ENCODE results near the gene AKAP6. TPM values are rescaled to one million over a fixed set of nuclear protein-coding genes. Genes with fewer than 3 reads are reported as not detected.

The AKAP6 gene
- total RNA-seq, 1 experiment from 2014 or later, result 1.1 TPM

DNA sequence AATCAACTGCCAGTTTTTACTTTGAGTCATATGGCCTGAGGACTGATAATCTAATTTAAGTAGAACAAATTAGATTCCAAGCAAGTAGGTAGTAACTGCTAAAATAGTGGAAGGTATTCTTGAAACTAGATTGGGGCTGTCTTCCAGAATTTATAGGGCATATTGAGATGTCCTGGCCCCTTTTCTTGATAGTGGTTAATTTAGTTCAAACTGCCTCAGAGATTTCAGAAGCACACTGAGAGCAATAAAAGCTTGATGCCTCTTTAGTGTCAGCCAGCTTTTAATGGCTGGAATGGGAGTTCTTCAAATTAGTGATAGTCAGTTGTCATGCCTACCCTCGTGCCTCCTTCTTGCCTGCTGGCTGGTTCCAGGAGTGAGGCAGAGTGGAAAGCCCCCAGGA, 120.5 kb downstream of the AKAP6 start:
- Histone ChIP-seq H3K27ac (ENCODE audit: insufficient read length, low read depth, low read length) (no peak overlapping the region), H2AK5ac (ENCODE audit: insufficient read length, low read length) (no peak overlapping the region), H3K4me2 (ENCODE audit: insufficient read depth, insufficient read length, low read length) (no peak overlapping the region), H3K79me1 (ENCODE audit: insufficient read depth, low read depth, low read length, poor library complexity, severe bottlenecking) (no peaks in the 10 kb centered on the region), H3K23ac (ENCODE audit: insufficient read length, low read depth, low read length) (no peak overlapping the region), H3K23me2 (ENCODE audit: insufficient read length, low read depth, low read length, poor library complexity, severe bottlenecking) (no peaks in the 10 kb centered on the region), H2BK120ac (ENCODE audit: low read depth, low read length, poor library complexity, severe bottlenecking) (no peak overlapping the region), H4K5ac (ENCODE audit: insufficient read length, low read depth, low read length) (no peak overlapping the region), H3K4me1 (ENCODE audit: insufficient read depth, low read length) (no peaks in the 10 kb centered on the region), H4K91ac (ENCODE audit: insufficient read length, low read depth, low read length) (no peak overlapping the region), H3K79me2 (ENCODE audit: insufficient read depth, low read length) (no peaks in the 10 kb centered on the region), H3K18ac (ENCODE audit: insufficient read length, low read depth, low read length) (no peak overlapping the region), H2AFZ (ENCODE audit: low read length) (no peak overlapping the region), H2BK20ac (ENCODE audit: low read depth, low read length, poor library complexity, severe bottlenecking) (no peak overlapping the region), H3T11ph (ENCODE audit: low read length) (no peak overlapping the region), H4K8ac (replicated peaks; ENCODE audit: insufficient read length, low read depth, low read length) (no peak overlapping the region), H3K56ac (ENCODE audit: insufficient read length, low read depth, low read length) (no peak overlapping the region), H3K27me3 (ENCODE audit: insufficient read depth, low read length) (no peaks in the 10 kb centered on the region), H2BK5ac (ENCODE audit: insufficient read length, low read length) (no peak overlapping the region), H3K9me3 (ENCODE audit: control insufficient read depth, low read depth, low read length) (no peaks in the 10 kb centered on the region), H4K20me1 (ENCODE audit: control insufficient read depth, insufficient read depth, insufficient read length) (no peaks in the 10 kb centered on the region), H3K14ac (ENCODE audit: insufficient read depth, low read length) (no peak overlapping the region), H2BK12ac (ENCODE audit: insufficient read length, low read depth, low read length) (no peak overlapping the region), H3K9ac (ENCODE audit: extremely low read depth, insufficient read length, low read length) (no peak overlapping the region), H3K4ac (ENCODE audit: low read depth, low read length) (no peak overlapping the region), H2BK15ac (ENCODE audit: low read depth, low read length) (no peak overlapping the region)
- Mint-ChIP-seq H3K9me3 (no peaks in the 10 kb centered on the region), H3K36me3 (ENCODE audit: insufficient read depth in 1 of 3, low read depth in 3 of 3) (no peaks in the 10 kb centered on the region), H3K4me1 (no peaks in the 10 kb centered on the region), H3K27ac (no peak overlapping the region), H3K27me3 (ENCODE audit: low read depth) (no peaks in the 10 kb centered on the region), H3K4me3 (no peak overlapping the region)
- DNase-seq, result no peak
- WGBS (ENCODE audit: extremely low coverage, insufficient read length, low lambda C conversion rate), result no CpG with 5 or more reads among the region's 1 CpG
- TF ChIP-seq, protein P1, sequence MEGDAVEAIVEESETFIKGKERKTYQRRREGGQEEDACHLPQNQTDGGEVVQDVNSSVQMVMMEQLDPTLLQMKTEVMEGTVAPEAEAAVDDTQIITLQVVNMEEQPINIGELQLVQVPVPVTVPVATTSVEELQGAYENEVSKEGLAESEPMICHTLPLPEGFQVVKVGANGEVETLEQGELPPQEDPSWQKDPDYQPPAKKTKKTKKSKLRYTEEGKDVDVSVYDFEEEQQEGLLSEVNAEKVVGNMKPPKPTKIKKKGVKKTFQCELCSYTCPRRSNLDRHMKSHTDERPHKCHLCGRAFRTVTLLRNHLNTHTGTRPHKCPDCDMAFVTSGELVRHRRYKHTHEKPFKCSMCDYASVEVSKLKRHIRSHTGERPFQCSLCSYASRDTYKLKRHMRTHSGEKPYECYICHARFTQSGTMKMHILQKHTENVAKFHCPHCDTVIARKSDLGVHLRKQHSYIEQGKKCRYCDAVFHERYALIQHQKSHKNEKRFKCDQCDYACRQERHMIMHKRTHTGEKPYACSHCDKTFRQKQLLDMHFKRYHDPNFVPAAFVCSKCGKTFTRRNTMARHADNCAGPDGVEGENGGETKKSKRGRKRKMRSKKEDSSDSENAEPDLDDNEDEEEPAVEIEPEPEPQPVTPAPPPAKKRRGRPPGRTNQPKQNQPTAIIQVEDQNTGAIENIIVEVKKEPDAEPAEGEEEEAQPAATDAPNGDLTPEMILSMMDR (conservative IDR thresholded peaks at IDR 0.05), result no peak

Measured in H9 (cell line).